Stomach (tissue), 9 donors: ENCODE measurements around the gene AKAP13. TPM values are rescaled to one million over a fixed set of nuclear protein-coding genes. Genes with fewer than 3 reads are reported as not detected.

Source experiments
- DNase-seq, 2 donors: peaks; one replicate each; pipeline versions ENCODE4 v3.0.0 to v3.0.0-alpha.2; 2013 to 2019
- H3K27ac ChIP-seq, 5 donors: fragments of 200-600 bp in 4 of 5; sonication (generic) in 4 of 5; one replicate each; pipeline ENCODE4 v1.5.1; 2013 to 2019; ENCODE audit warnings: mild to moderate bottlenecking in 1 of 5, moderate library complexity in 1 of 5
- H3K27me3 ChIP-seq, 3 donors: fragments of 200-600 bp; sonication (generic); one replicate each; pipeline ENCODE4 v1.5.1; 2017 to 2019; ENCODE audit warnings: mixed run types in 1 of 3
- H3K36me3 ChIP-seq, 4 donors: fragments of 200-600 bp; sonication (generic); 1 replicate in 3 of 4; 2 replicates in 1 of 4; pipeline ENCODE4 v1.5.1; 2016 to 2019
- H3K4me1 ChIP-seq, 4 donors: fragments of 200-600 bp; sonication (generic); one replicate each; pipeline ENCODE4 v1.5.1; 2016 to 2019
- H3K4me3 ChIP-seq, 4 donors: fragments of 200-600 bp; sonication (generic) in 3 of 4; one replicate each; pipeline ENCODE4 v1.5.1; 2016 to 2019; ENCODE audit warnings: mild to moderate bottlenecking in 1 of 4
- H3K9me3 ChIP-seq, 4 donors: fragments of 200-600 bp; sonication (generic); one replicate each; pipeline ENCODE4 v1.5.1; 2016 to 2019
- EP300 ChIP-seq: sonication (generic); formaldehyde crosslinking; IDR thresholded peaks from one replicate; pipeline ENCODE4 v1.6.1; 2017; ENCODE audit warnings: antibody characterized with exemption
- POLR2A ChIP-seq, 4 donors: fragments of 450-650 bp; IDR thresholded peaks; one replicate each; pipeline ENCODE4 v1.6.1; 2016; ENCODE audit warnings: antibody characterized with exemption in 4 of 4, control low read depth in 2 of 4, mild to moderate bottlenecking in 1 of 4, moderate library complexity in 1 of 4
- POLR2AphosphoS5 ChIP-seq, 3 donors: sonication (generic); formaldehyde crosslinking; IDR thresholded peaks; one replicate each; pipeline ENCODE4 v1.6.1; 2016; ENCODE audit warnings: antibody characterized with exemption in 3 of 3
- WGBS, 5 donors: extraction: QIAGEN DNeasy Blood & Tissue Kit in 3 of 5; methylation state at CpG; one replicate each; pipeline versions ENCODE4 v1.1.5 to v1.1.7; 2013 to 2018; 5-methylcytosine and 5-hydroxymethylcytosine counted together
- intact Hi-C: fragments of 100-400 bp; cut with DNase I; formaldehyde crosslinking; loops from one replicate; pipeline ENCODE4 v1.15.1; 2023; ENCODE audit warnings: low total_unique reads
- polyA plus RNA-seq, 3 donors: library from polyadenylated mRNA; stranded (reverse); fragments of 200-250 nt; gene quantifications; one replicate each; pipeline ENCODE4 v1.2.3, GENCODE V29; 2013
- total RNA-seq, 5 donors: library from RNA; depleted of rRNA; stranded (reverse); fragments of >200 nt; gene quantifications; one replicate each; pipeline versions ENCODE4 v1.1.0 to v1.2.3, GENCODE V29; 2014 to 2016
- TF ChIP-seq, protein P1 (sequence below), 7 experiments: fragments of 450-650 bp in 4 of 7; fragments of 200-600 bp in 3 of 7; sonication (generic) in 3 of 7; IDR thresholded peaks; one replicate each; pipeline ENCODE4 v1.5.1; 2016 to 2019; ENCODE audit warnings: antibody characterized with exemption in 7 of 7, control low read depth in 2 of 7, mild to moderate bottlenecking in 1 of 7
- donor health status: healthy with polysubstance abuse.
- donor health status: Bipolar disorder and iron deficiency.
- donor health status: healthy.

Gene AKAP13
- total and polyA plus RNA-seq, 8 donors, result 33.1 to 395 (median 138) TPM

- DNase-seq, result peak; percentile 45 to 86
- no peak overlapping the region for H3K4me3 ChIP-seq
Measured at GRCh38 chr15:85504749-85505676, 124.6 kb downstream of the AKAP13 start.

DNA sequence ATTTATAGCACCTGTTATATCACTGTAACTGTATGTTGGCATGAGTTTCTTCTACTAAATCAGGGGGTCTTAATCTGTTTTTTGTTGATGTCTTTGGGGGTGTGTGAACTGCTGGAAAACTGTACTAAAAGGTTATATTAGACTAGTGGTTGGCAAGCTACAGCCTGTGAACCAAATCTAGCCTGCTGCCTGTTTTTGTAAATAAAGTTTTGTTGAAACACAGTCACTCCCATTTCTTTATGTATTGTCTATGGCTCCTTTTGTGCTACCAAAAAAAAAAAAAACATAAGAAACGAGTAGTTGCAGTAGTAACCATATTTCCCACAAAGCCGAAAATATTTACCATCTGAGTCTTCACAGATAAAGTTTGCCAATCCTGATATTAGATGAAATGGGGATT lies 126.7 kb downstream of the AKAP13 start:
- DNase-seq, result no peak
- Histone ChIP-seq H3K27me3 (no peaks in the 10 kb centered on the region), H3K4me1 (peaks cover 0 to 19% (median 3%) of the 10 kb centered on the region in 4 donors), H3K9me3 (no peaks in the 10 kb centered on the region), H3K36me3 (no peaks in the 10 kb centered on the region), H3K27ac (no peak overlapping the region), H3K4me3 (no peak overlapping the region)
- WGBS, 5 donors, result 59 to 85% (median 74%) methylated on average over 2 of the region's 2 CpGs
- intact Hi-C loops, result no loop called here
- TF ChIP-seq, protein P1, sequence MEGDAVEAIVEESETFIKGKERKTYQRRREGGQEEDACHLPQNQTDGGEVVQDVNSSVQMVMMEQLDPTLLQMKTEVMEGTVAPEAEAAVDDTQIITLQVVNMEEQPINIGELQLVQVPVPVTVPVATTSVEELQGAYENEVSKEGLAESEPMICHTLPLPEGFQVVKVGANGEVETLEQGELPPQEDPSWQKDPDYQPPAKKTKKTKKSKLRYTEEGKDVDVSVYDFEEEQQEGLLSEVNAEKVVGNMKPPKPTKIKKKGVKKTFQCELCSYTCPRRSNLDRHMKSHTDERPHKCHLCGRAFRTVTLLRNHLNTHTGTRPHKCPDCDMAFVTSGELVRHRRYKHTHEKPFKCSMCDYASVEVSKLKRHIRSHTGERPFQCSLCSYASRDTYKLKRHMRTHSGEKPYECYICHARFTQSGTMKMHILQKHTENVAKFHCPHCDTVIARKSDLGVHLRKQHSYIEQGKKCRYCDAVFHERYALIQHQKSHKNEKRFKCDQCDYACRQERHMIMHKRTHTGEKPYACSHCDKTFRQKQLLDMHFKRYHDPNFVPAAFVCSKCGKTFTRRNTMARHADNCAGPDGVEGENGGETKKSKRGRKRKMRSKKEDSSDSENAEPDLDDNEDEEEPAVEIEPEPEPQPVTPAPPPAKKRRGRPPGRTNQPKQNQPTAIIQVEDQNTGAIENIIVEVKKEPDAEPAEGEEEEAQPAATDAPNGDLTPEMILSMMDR (IDR thresholded peaks at IDR 0.05), result no peak
- TF ChIP-seq EP300, result no peak
- TF ChIP-seq POLR2A (IDR thresholded peaks at IDR 0.05), result no peak
- no peak for TF ChIP-seq POLR2AphosphoS5 (IDR thresholded peaks at IDR 0.05)

More at GRCh38 chr15:85504749-85505676, 124.6 kb downstream of the AKAP13 start:
- H3K36me3 ChIP-seq, result no peaks in the 10 kb centered on the region
- H3K27me3 ChIP-seq, result no peaks in the 10 kb centered on the region
- H3K9me3 ChIP-seq, result no peaks in the 10 kb centered on the region
- WGBS, 5 donors, result 74 to 80% (median 75%) methylated on average over 8 of the region's 8 CpGs
- peaks cover 0 to 36% (median 10%) of the 10 kb centered on the region in 4 donors for H3K4me1 ChIP-seq
- H3K27ac ChIP-seq, result peak overlapping the region in 2 of 5 donors; percentile 40 to 60
- no peak for TF ChIP-seq POLR2AphosphoS5 (IDR thresholded peaks at IDR 0.05)
- no peak for TF ChIP-seq EP300
- no peak for TF ChIP-seq POLR2A (IDR thresholded peaks at IDR 0.05)
- TF ChIP-seq, protein P1 (IDR thresholded peaks at IDR 0.05), result peak in 4 of 7 experiments; percentile 41 to 57 (median 42)
- intact Hi-C loops, result no loop called here

GRCh38 chr15:85509973-85510372 lies 129.6 kb downstream of the AKAP13 start:
- Histone ChIP-seq H3K36me3 (no peaks in the 10 kb centered on the region), H3K4me3 (no peak overlapping the region), H3K27me3 (no peaks in the 10 kb centered on the region), H3K4me1 (peaks cover 0 to 17% (median 2%) of the 10 kb centered on the region in 4 donors), H3K27ac (no peak overlapping the region), H3K9me3 (no peaks in the 10 kb centered on the region)
- DNase-seq, result no peak
- no peak for TF ChIP-seq POLR2AphosphoS5 (IDR thresholded peaks at IDR 0.05)
- TF ChIP-seq, protein P1 (IDR thresholded peaks at IDR 0.05), result no peak
- no peak for TF ChIP-seq POLR2A (IDR thresholded peaks at IDR 0.05)
- no peak for TF ChIP-seq EP300
- WGBS, 5 donors, result 75 to 91% (median 79%) methylated on average over 3 of the region's 3 CpGs
- intact Hi-C loops, result no loop called here

- H3K27me3 ChIP-seq, result no peaks in the 10 kb centered on the region
- H3K4me3 ChIP-seq, result no peak overlapping the region
- WGBS, 5 donors, result 29 to 50% (median 36%) methylated on average over 3 of the region's 3 CpGs
- TF ChIP-seq POLR2AphosphoS5 (IDR thresholded peaks at IDR 0.05) (no peak), POLR2A (IDR thresholded peaks at IDR 0.05) (no peak), EP300 (no peak)
- TF ChIP-seq, protein P1 (IDR thresholded peaks at IDR 0.05), result no peak
- H3K4me1 ChIP-seq, result peaks cover 0 to 34% (median 4%) of the 10 kb centered on the region in 4 donors
- peak overlapping the region in 2 of 5 donors; percentile 32 to 41 for H3K27ac ChIP-seq
- H3K36me3 ChIP-seq, result no peaks in the 10 kb centered on the region
- intact Hi-C loops, result no loop called here
- DNase-seq, result no peak
- H3K9me3 ChIP-seq, result no peaks in the 10 kb centered on the region
Measured at GRCh38 chr15:85514413-85514812, 134.0 kb downstream of the AKAP13 start.
